Adrenal gland (tissue), 5 donors: ENCODE measurements around the gene LRRN2.

Experiments
- POLR2A ChIP-seq, 2 donors: fragments of 450-650 bp; IDR thresholded peaks; one replicate each; pipeline ENCODE4 v1.6.1; 2017; ENCODE audit warnings: antibody characterized with exemption in 2 of 2, mild to moderate bottlenecking in 2 of 2, moderate library complexity in 1 of 2
- TF ChIP-seq, protein P1 (sequence below), 6 experiments: fragments of 450-650 bp in 4 of 6; fragments of 200-600 bp in 2 of 6; sonication (generic) in 1 of 6; IDR thresholded peaks; 1 replicate in 5 of 6; 2 replicates in 1 of 6; pipeline versions ENCODE4 v1.5.1 to v1.8.0; 2016 to 2021; ENCODE audit warnings: antibody characterized with exemption in 6 of 6, mild to moderate bottlenecking in 2 of 6, moderate library complexity in 1 of 6
- donor health status: DM: no; HTN: no; CAD: no.

DNA sequence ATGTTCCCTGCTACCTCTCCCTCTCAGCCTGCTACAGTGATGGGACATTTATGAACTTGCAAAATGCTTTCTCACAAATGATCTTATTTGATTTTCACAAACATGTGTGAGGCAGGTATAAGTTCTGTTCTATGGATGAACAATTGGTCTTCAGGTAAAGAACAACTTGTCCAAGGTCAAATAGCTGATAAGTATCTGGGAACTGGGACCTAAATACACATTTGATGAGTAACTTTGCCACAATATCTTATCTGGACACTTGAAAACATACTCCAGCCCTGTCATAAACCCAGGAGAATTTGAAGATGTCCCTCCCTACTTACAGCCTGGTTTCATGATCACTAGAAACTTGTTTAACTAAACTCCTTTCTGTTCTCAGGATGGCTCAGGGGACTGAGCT lies 23.0 kb downstream of the LRRN2 start:
- no peak for TF ChIP-seq POLR2A (IDR thresholded peaks at IDR 0.05)
- TF ChIP-seq, protein P1, sequence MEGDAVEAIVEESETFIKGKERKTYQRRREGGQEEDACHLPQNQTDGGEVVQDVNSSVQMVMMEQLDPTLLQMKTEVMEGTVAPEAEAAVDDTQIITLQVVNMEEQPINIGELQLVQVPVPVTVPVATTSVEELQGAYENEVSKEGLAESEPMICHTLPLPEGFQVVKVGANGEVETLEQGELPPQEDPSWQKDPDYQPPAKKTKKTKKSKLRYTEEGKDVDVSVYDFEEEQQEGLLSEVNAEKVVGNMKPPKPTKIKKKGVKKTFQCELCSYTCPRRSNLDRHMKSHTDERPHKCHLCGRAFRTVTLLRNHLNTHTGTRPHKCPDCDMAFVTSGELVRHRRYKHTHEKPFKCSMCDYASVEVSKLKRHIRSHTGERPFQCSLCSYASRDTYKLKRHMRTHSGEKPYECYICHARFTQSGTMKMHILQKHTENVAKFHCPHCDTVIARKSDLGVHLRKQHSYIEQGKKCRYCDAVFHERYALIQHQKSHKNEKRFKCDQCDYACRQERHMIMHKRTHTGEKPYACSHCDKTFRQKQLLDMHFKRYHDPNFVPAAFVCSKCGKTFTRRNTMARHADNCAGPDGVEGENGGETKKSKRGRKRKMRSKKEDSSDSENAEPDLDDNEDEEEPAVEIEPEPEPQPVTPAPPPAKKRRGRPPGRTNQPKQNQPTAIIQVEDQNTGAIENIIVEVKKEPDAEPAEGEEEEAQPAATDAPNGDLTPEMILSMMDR (IDR thresholded peaks at IDR 0.05) = no peak
